Chondrocyte (in vitro differentiated cells): ENCODE results near the gene HLA-C. TPM values are rescaled to one million over a fixed set of nuclear protein-coding genes. Genes with fewer than 3 reads are reported as not detected.

Experiments
- DNase-seq: peaks from one replicate; pipeline ENCODE4 v3.0.0; 2021; ENCODE audit warnings: mixed read lengths, low spot score
- H3K27ac Mint-ChIP-seq: one replicate; pipeline ENCODE4 v1.8.0; 2021; ENCODE audit warnings: mild to moderate bottlenecking, moderate library complexity, mixed read lengths; ENCODE audit not compliant: unreplicated experiment
- H3K27me3 Mint-ChIP-seq: 2 replicates; pipeline ENCODE4 v1.8.0; 2021; ENCODE audit warnings: low read depth, mixed read lengths
- H3K36me3 Mint-ChIP-seq: 2 replicates; pipeline ENCODE4 v1.8.0; 2021; ENCODE audit warnings: low read depth, mixed read lengths
- H3K4me1 Mint-ChIP-seq: 2 replicates; pipeline ENCODE4 v1.8.0; 2021; ENCODE audit warnings: low read depth, mild to moderate bottlenecking, mixed read lengths
- H3K4me3 Mint-ChIP-seq: one replicate; pipeline ENCODE4 v1.8.0; 2021; ENCODE audit warnings: mild to moderate bottlenecking, moderate library complexity, mixed read lengths; ENCODE audit not compliant: unreplicated experiment
- H3K9me3 Mint-ChIP-seq: 2 replicates; pipeline ENCODE4 v1.8.0; 2021; ENCODE audit warnings: low read depth, mixed read lengths
- CTCF ChIP-seq: fragments of 200-600 bp; sonication (generic); IDR thresholded peaks from 2 replicates; pipeline ENCODE4 v1.5.0; 2021; ENCODE audit warnings: antibody characterized with exemption, mild to moderate bottlenecking, moderate library complexity
- total RNA-seq: library from RNA; stranded (reverse); gene quantifications from 3 replicates; pipeline ENCODE4 v1.2.1, GENCODE V29; 2021

The HLA-C gene
- total RNA-seq, 1 donor from 2014 or later: 176 TPM

GRCh38 chr6:31270788-31271640, 878 bp downstream of the HLA-C start:
- no peak for TF ChIP-seq CTCF
- H3K27me3 Mint-ChIP-seq: peaks cover 35% of the 10 kb centered on the region
- peaks cover 17% of the 10 kb centered on the region for H3K4me1 Mint-ChIP-seq
- no peaks in the 10 kb centered on the region for H3K9me3 Mint-ChIP-seq
- peaks cover 11% of the 10 kb centered on the region for H3K36me3 Mint-ChIP-seq
- peak overlapping the region; percentile 58 for H3K27ac Mint-ChIP-seq
- peak overlapping the region; percentile 77 for H3K4me3 Mint-ChIP-seq
- peak; percentile 81 for DNase-seq

- no peak overlapping the region for H3K4me3 Mint-ChIP-seq
- H3K27ac Mint-ChIP-seq: no peak overlapping the region
- peaks cover 11% of the 10 kb centered on the region for H3K36me3 Mint-ChIP-seq
- peaks cover 20% of the 10 kb centered on the region for H3K27me3 Mint-ChIP-seq
- TF ChIP-seq CTCF: no peak
- H3K4me1 Mint-ChIP-seq: peaks cover 17% of the 10 kb centered on the region
- no peak for DNase-seq
- peaks cover under 1% of the 10 kb centered on the region for H3K9me3 Mint-ChIP-seq
Observed at GRCh38 chr6:31268836-31269235, 3.1 kb downstream of the HLA-C start.

- H3K27me3 Mint-ChIP-seq: peaks cover 19% of the 10 kb centered on the region
- H3K27ac Mint-ChIP-seq: no peak overlapping the region
- H3K36me3 Mint-ChIP-seq: peaks cover 11% of the 10 kb centered on the region
- no peak overlapping the region for H3K4me3 Mint-ChIP-seq
- no peak for DNase-seq
- no peak for TF ChIP-seq CTCF
- peaks cover 4% of the 10 kb centered on the region for H3K9me3 Mint-ChIP-seq
- peaks cover 17% of the 10 kb centered on the region for H3K4me1 Mint-ChIP-seq
Observed at GRCh38 chr6:31268369-31268765, 3.5 kb downstream of the HLA-C start.

- no peak for DNase-seq
- H3K9me3 Mint-ChIP-seq: peaks cover 10% of the 10 kb centered on the region
- no peak overlapping the region for H3K27ac Mint-ChIP-seq
Observed at GRCh38 chr6:31267651-31268368, 4.1 kb downstream of the HLA-C start.

More at GRCh38 chr6:31267651-31268368, 4.1 kb downstream of the HLA-C start:
- Mint-ChIP-seq H3K36me3 (peaks cover 13% of the 10 kb centered on the region), H3K4me1 (peaks cover 16% of the 10 kb centered on the region), H3K27me3 (peaks cover 14% of the 10 kb centered on the region), H3K4me3 (no peak overlapping the region)
- no peak for TF ChIP-seq CTCF
